HG02588 (cell line): ENCODE results near the gene TAF1L.
"Not testable (repeated sequence)": the region's sequence is repeated elsewhere in the genome, so short reads cannot be mapped to it uniquely, and the experiment has no call there.

Experiments
- ATAC-seq: cut with Tn5 transposase; IDR thresholded peaks from one replicate; pipeline ENCODE4 v1.9.1; 2021; ENCODE audit warnings: mild to moderate bottlenecking, moderate library complexity; ENCODE audit not compliant: unreplicated experiment

Gene TAF1L, protein sequence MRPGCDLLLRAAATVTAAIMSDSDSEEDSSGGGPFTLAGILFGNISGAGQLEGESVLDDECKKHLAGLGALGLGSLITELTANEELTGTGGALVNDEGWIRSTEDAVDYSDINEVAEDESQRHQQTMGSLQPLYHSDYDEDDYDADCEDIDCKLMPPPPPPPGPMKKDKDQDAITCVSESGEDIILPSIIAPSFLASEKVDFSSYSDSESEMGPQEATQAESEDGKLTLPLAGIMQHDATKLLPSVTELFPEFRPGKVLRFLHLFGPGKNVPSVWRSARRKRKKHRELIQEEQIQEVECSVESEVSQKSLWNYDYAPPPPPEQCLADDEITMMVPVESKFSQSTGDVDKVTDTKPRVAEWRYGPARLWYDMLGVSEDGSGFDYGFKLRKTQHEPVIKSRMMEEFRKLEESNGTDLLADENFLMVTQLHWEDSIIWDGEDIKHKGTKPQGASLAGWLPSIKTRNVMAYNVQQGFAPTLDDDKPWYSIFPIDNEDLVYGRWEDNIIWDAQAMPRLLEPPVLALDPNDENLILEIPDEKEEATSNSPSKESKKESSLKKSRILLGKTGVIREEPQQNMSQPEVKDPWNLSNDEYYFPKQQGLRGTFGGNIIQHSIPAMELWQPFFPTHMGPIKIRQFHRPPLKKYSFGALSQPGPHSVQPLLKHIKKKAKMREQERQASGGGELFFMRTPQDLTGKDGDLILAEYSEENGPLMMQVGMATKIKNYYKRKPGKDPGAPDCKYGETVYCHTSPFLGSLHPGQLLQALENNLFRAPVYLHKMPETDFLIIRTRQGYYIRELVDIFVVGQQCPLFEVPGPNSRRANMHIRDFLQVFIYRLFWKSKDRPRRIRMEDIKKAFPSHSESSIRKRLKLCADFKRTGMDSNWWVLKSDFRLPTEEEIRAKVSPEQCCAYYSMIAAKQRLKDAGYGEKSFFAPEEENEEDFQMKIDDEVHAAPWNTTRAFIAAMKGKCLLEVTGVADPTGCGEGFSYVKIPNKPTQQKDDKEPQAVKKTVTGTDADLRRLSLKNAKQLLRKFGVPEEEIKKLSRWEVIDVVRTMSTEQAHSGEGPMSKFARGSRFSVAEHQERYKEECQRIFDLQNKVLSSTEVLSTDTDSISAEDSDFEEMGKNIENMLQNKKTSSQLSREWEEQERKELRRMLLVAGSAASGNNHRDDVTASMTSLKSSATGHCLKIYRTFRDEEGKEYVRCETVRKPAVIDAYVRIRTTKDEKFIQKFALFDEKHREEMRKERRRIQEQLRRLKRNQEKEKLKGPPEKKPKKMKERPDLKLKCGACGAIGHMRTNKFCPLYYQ (N-terminal part only)

DNA sequence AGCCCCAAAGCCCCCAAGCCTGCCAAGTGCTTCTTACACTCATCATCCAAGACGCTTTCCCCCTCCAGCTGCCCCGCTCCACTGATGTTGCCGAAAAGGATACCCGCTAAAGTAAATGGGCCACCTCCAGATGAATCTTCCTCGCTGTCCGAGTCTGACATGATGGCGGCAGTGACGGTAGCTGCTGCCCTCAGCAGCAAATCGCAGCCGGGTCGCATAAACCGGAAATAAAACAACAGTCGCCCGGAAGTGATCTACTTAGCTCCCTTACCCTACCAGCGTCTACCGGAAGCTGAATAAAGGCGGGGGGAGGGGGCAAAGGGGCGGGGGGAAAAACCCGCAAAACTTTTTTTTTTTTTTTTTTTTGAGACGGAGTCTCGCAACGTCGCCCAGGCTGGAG lies at the start of gene TAF1L:
TSS of gene TAF1L (minus strand) at position 308 of the 400 bp plus-strand sequence. CDS start at position 218, 90 bp downstream.
- no peak for ATAC-seq

DNA sequence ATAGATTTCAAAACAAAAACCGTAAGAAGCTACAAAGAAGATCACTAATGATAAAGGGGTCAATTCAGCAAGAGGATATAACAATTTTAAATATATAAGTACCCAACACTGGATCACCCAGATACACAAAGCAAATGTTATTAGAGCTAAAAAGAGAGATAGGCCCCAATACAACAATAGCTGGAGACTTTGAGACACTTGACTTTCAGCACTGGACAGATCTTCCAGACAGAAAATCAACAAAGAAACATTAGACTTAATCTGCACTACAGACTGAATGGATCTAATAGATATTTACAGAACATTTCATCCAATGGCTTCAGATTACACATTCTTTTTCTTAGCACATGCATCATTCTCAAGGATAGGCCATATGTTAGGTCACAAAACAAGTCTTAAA lies 46.3 kb upstream of the TAF1L start:
- ATAC-seq, result no peak

DNA sequence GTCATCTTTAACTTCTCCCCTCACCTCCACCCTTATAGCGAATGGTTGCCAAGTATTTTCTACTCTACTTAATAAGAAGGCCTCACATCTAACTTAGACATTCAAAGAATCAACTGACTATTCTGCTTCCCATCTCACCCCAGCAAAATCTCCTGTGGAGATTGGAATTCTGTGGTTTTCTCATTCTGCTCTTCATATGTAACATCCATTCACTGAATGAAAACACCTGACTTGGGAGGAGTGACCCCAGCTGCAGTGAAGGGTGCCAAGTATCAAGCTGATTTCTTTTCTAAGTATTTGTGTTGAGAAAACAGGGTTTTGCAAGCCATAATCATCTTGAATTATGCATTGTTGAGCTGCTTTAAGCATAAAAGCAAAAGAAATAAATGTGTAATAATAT lies 42.5 kb upstream of the TAF1L start:
- no peak for ATAC-seq

- ATAC-seq, result no peak
Observed at GRCh38 chr9:32672469-32672868, 37.0 kb upstream of the TAF1L start.

GRCh38 chr9:32671333-32671732 lies 35.9 kb upstream of the TAF1L start:
- no peak for ATAC-seq

GRCh38 chr9:32665101-32665500 lies 29.6 kb upstream of the TAF1L start:
- ATAC-seq, result no peak

- no peak for ATAC-seq
Observed at GRCh38 chr9:32663741-32664140, 28.3 kb upstream of the TAF1L start.

DNA sequence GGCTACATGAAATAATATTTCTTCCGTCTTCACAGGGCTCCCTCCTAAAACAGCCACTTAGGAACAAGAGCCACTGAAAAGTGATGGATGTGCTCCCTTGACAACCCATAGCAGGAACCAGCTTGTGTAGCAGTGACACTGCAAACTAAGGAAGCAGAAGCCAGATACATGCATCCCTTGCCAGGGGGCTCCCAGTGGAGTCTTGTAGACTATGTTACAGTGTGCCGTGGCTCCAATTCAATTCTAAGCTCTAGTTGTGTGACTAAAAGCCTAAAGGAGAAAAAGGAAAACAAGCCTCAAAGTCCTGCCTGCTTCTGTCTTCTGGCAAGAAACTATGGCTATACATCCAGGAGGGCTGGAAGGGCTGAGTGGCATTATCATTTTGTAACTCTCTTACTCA lies 12.2 kb upstream of the TAF1L start:
- no peak for ATAC-seq

DNA sequence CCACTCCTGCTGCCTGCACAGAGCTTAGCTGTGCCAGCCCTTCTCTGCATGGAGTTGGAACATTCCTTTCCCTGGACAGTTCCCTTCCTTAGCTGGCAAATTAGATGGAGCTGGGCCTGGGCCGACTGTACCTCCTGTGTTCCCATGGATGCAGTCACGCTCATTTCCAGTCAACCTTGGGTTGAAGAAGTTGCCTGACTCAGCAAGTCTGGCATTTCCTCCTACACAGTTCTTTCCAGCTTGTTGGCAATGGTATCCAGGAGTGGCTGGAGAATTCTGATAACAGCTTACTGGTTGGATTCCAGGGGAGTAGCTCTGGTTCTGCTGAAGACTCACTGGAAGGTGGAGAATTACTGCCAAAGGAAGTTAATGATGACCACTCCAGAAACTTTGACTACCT lies 9.2 kb upstream of the TAF1L start:
- ATAC-seq, result no peak

DNA sequence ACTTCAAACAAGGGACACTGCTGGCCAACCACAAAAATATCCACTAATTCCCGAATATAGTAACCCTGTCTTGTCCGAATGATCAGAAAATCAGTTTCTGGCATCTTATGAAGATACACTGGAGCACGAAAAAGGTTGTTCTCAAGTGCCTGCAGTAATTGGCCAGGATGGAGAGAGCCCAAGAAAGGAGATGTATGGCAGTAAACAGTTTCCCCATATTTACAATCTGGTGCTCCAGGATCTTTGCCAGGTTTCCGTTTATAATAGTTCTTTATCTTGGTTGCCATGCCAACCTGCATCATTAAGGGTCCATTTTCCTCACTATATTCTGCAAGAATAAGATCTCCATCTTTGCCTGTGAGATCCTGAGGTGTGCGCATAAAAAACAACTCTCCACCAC lies 2.3 kb downstream of the TAF1L start:
- not testable (repeated sequence) for ATAC-seq

DNA sequence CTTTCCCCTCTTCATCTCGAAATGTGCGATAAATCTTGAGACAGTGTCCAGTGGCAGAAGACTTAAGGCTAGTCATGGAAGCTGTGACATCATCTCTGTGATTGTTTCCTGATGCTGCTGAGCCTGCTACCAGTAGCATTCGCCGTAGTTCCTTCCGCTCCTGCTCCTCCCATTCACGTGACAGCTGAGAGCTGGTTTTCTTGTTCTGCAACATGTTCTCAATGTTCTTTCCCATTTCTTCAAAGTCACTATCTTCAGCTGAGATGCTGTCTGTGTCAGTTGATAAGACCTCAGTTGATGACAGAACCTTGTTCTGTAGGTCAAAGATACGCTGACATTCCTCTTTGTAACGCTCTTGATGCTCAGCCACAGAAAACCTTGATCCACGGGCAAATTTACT lies 3.5 kb downstream of the TAF1L start:
- ATAC-seq, result no peak

GRCh38 chr9:32627394-32627954 lies 8.0 kb downstream of the TAF1L start:
- ATAC-seq, result no peak

- ATAC-seq, result no peak
Observed at GRCh38 chr9:32625320-32625719, 10.1 kb downstream of the TAF1L start.

DNA sequence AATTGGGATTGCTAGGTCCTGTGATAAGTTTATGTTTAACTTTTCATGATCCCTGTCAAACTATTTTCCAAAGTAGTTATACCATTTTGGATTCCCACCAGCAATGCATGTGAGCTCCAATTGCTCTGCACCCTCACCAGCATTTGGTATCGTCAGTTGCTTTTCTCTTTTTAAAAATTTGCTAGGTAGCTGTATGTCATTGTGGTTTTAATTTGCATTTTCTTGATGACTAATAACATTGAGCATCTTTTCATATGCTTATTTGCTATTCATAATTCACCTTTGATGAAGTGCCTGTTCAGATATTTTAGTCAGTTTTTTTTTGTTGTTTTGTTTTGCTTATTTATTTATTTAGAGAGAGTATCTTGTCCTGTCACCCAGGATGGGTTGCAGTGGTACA lies 12.5 kb downstream of the TAF1L start:
- ATAC-seq, result no peak

- ATAC-seq, result no peak
Observed at GRCh38 chr9:32618261-32618660, 17.2 kb downstream of the TAF1L start.

- ATAC-seq, result no peak
Observed at GRCh38 chr9:32606811-32607210, 28.7 kb downstream of the TAF1L start.

DNA sequence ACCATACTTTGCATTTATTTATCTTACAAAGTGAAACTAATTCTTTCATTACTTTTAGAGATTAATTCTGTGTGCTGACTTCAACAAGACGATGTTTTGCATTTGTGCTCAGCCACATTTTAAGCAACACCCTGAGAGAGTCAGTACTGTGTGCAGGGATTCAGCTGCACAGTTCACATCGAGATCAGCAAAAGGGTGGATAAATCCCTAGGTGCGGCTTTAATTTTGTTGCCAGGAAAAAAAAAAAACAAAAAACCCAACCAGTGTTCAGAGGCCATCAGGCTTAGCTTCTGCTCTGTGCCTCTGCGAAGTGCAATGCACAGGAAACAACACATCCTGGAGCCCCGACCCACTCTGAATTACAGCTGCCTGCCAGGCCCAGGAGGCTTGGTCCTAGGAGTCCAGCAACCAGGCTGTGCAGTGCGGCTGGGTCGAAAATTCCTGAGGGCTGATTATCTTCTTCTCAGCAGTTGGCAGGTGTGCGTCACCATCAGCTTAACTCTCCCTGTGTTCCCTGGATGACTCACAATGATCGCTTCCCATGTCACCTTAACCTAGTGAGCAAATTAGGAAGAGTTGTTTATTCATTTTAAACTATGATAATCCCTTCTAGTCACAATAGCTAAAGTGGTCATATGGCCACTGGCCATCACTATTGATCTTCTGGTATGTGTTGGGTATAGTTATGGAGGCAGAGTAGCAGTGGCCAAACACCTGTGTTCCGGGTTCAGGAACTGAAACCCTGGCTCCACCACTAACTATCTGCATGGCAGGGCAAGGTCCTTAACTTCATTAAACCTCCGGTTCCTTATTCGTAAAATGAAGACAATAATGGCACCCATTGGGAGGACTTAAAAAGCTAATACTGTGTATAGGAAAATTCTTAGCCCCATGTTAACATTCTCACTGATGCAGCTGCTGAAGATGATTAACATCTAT lies 31.3 kb downstream of the TAF1L start:
- peak; percentile 65 for ATAC-seq

DNA sequence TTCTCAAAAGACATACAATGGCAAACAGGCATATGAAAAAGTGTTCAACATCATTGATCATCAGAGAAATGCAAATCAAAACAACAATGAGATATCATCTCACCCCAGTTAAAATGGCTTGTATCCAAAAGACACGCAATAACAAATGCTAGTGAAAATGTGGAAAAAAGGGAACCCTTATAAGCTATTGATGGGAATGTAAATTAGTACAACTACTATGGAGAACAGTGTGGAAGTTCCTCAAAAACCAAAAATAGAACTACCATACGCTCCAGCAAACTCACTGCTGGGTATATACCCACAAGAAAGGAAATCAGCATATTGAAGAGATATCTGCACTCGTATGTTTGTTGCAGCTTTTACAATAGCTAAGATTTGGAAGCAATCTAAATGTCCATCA lies 36.4 kb downstream of the TAF1L start:
- ATAC-seq, result not testable (repeated sequence)

- ATAC-seq, result no peak
Observed at GRCh38 chr9:32596936-32597335, 38.5 kb downstream of the TAF1L start.
